K562 treated with DMSO at 1 percent for 24 hours (cell line): ENCODE results near the gene SENP1. TPM values are rescaled to one million over a fixed set of nuclear protein-coding genes. Genes with fewer than 3 reads are reported as not detected.

Experiments used
- total RNA-seq: library from RNA; unstranded; fragments of 300-600 nt; gene quantifications from 2 replicates; pipeline ENCODE4 v1.2.3, GENCODE V29; 2022; ENCODE audit warnings: low read depth; ENCODE audit not compliant: insufficient read depth

The SENP1 gene
- 12.3 and 13.6 TPM in 2 replicates for total RNA-seq

DNA sequence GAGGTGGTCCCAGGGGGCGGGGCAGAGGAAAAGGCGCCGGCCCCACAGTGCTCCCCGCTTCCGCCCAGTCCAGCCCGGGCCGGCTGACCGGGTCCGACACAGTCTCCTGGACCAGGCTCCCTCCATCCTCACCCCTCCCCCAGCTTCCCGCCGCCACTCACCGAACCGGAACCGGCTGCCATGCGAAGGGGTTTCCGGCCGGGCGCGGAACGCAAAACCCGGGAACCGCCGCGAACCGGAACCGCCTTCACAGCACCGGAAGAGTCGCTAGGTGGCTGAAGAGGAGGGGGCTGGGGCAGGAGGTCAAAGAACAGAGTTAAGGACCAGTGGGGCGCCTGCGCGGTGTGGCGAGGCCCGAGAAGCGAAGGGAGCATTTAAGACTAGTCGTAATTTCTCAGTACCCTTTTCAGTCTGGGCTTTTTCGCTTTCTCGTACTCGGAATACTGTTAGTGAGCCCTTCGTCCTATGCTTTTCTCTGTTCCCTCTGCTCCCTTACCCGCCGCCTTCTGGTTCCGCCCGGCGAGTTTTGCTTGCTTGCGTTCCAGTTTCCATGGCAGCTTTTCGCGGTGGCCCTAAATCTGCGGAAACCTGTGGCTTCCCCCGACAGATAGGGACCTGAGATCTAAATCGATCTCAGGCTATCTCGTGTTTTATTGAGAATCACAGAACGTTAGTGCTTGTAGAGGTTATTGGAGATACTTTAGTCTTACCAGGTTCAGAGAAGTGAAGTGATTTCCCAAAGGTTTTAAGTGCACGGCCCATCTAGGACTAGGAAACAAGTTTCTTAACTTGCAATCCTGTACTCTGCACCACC is at the start of gene SENP1:
Gene SENP1 (minus strand): TSS at position 213 of the 814 bp plus-strand sequence. CDS start 4,607 bp downstream, outside the sequence.

DNA sequence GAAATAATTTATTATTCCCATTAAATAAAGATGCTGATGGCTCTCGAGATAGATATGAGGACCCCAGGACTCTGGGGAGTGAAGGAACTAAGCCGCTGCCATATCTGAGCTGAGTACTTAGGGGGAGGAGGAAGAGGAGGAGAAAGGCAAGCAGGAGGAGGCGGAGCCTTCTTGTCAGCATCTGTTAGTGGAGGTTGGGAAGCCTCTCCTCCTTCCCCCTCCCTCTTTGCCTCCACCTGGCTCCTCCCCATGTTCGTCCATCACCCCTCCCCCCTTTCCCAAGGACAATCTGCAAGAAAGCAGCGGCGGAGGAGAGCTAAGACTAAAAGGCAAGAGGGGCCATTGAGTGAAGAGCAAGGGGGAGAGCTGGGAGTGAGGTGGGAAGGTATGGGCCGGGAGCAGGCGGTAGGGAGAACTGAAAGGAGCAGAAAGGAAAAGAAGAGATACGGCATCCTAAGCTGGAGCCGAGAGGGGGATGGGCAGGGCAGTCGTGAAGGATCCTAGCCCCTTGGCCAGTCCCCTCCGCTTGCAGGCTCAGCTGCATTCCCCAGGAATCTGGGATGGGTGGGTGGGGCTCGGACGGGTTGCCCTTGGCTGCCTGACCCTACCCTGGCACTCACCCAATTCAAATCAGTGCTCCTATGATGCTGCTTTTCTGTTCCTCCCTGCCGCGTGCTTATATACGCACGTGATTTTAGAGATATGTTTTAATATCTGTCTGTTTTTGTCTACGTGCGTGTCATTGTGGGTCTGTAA is 13.4 kb upstream of the SENP1 start, which contains the start of gene PFKM:
Gene PFKM (plus strand): TSS at position 287 of the 756 bp plus-strand sequence. CDS start 3,411 bp downstream, outside the sequence.

DNA sequence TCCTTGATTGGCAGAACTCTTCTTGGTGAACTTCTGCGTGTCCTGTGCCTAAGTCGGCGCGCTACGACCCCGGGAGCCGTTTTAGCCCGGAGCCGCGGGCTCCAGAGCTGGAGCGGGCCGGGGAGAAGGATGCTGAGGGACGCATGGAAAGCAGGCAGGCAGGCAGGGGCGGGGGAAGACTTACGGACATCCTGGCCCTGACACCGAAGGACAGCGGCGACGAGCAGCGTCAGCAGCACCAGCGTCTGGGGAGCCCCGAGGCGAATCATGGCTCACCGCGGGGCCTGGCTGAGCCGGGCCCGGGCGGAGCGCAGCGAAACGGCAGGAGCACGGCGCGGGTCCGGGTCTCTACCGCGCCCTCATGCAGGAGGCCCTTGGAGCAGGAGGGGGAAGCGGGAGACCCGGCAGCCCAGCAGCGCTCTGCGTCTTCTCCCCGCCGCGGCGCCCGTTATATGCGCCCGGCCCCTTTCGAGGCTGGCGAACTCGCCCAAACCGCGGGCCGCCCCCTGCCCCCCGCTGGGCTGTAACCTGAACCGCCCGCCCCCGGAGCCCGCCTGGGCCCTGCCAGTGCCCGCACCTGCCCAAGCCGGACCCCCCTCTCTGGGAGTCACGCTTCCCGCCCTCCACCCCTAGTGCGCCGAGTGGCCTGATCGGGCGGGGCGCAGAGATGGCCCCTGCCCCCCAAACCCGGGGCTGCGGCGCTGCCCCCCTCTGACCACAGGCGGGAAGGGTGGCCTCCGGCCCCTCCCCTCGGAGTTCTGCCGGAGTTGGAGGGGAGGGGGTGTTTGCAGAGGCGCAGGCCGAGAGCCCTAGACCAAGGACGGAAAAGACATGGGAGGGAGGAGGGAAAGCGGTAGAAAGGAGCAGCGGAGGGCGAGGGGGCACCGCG is 101.6 kb downstream of the SENP1 start, which contains the start of gene COL2A1:
Gene COL2A1 (minus strand): TSS at position 424 of the 889 bp plus-strand sequence. CDS start 155 bp downstream, at position 269.

Other genes starting within 250 kb of the SENP1 start
- 4.2 and 4.6 TPM in 2 replicates for gene VDR, start 201.1 kb downstream of the SENP1 start, total RNA-seq
- gene TMEM106C, start 142.5 kb downstream of the SENP1 start, total RNA-seq = 167 and 170 TPM in 2 replicates
- gene COL2A1, start 101.6 kb downstream of the SENP1 start, total RNA-seq = not detected in 2 replicates
- 38.2 and 42.0 TPM in 2 replicates for gene PFKM, start 13.3 kb upstream of the SENP1 start, total RNA-seq
- 26.1 and 29.5 TPM in 2 replicates for gene ASB8, start 51.4 kb upstream of the SENP1 start, total RNA-seq
- 0.71 and 0.89 TPM in 2 replicates for gene CCDC184, start 77.6 kb upstream of the SENP1 start, total RNA-seq
- 0.45 TPM in 1 of 2 replicates, not detected in the other for gene OR10AD1, start 97.2 kb upstream of the SENP1 start, total RNA-seq
- gene ZNF641, start 244.8 kb upstream of the SENP1 start, total RNA-seq = 15.1 and 17.6 TPM in 2 replicates